Stomach (tissue), 9 donors: ENCODE data around the gene THAP7. TPM values are rescaled to one million over a fixed set of nuclear protein-coding genes. Genes with fewer than 3 reads are reported as not detected.

Experiments
- DNase-seq, 2 donors: peaks; one replicate each; pipeline versions ENCODE4 v3.0.0 to v3.0.0-alpha.2; 2013 to 2019
- H3K27ac ChIP-seq, 5 donors: fragments of 200-600 bp in 4 of 5; sonication (generic) in 4 of 5; one replicate each; pipeline ENCODE4 v1.5.1; 2013 to 2019; ENCODE audit warnings: mild to moderate bottlenecking in 1 of 5, moderate library complexity in 1 of 5
- H3K27me3 ChIP-seq, 3 donors: fragments of 200-600 bp; sonication (generic); one replicate each; pipeline ENCODE4 v1.5.1; 2017 to 2019; ENCODE audit warnings: mixed run types in 1 of 3
- H3K36me3 ChIP-seq, 4 donors: fragments of 200-600 bp; sonication (generic); 1 replicate in 3 of 4; 2 replicates in 1 of 4; pipeline ENCODE4 v1.5.1; 2016 to 2019
- H3K4me1 ChIP-seq, 4 donors: fragments of 200-600 bp; sonication (generic); one replicate each; pipeline ENCODE4 v1.5.1; 2016 to 2019
- H3K4me3 ChIP-seq, 4 donors: fragments of 200-600 bp; sonication (generic) in 3 of 4; one replicate each; pipeline ENCODE4 v1.5.1; 2016 to 2019; ENCODE audit warnings: mild to moderate bottlenecking in 1 of 4
- H3K9me3 ChIP-seq, 4 donors: fragments of 200-600 bp; sonication (generic); one replicate each; pipeline ENCODE4 v1.5.1; 2016 to 2019
- CTCF ChIP-seq, 7 experiments: fragments of 450-650 bp in 4 of 7; fragments of 200-600 bp in 3 of 7; sonication (generic) in 3 of 7; IDR thresholded peaks; one replicate each; pipeline ENCODE4 v1.5.1; 2016 to 2019; ENCODE audit warnings: antibody characterized with exemption in 7 of 7, control low read depth in 2 of 7, mild to moderate bottlenecking in 1 of 7
- EP300 ChIP-seq: sonication (generic); formaldehyde crosslinking; IDR thresholded peaks from one replicate; pipeline ENCODE4 v1.6.1; 2017; ENCODE audit warnings: antibody characterized with exemption
- POLR2A ChIP-seq, 4 donors: fragments of 450-650 bp; IDR thresholded peaks; one replicate each; pipeline ENCODE4 v1.6.1; 2016; ENCODE audit warnings: antibody characterized with exemption in 4 of 4, control low read depth in 2 of 4, mild to moderate bottlenecking in 1 of 4, moderate library complexity in 1 of 4
- POLR2AphosphoS5 ChIP-seq, 3 donors: sonication (generic); formaldehyde crosslinking; IDR thresholded peaks; one replicate each; pipeline ENCODE4 v1.6.1; 2016; ENCODE audit warnings: antibody characterized with exemption in 3 of 3
- WGBS, 5 donors: extraction: QIAGEN DNeasy Blood & Tissue Kit in 3 of 5; methylation state at CpG; one replicate each; pipeline versions ENCODE4 v1.1.5 to v1.1.7; 2013 to 2018; 5-methylcytosine and 5-hydroxymethylcytosine counted together
- intact Hi-C: fragments of 100-400 bp; cut with DNase I; formaldehyde crosslinking; loops from one replicate; pipeline ENCODE4 v1.15.1; 2023; ENCODE audit warnings: low total_unique reads
- polyA plus RNA-seq, 3 donors: library from polyadenylated mRNA; stranded (reverse); fragments of 200-250 nt; gene quantifications; one replicate each; pipeline ENCODE4 v1.2.3, GENCODE V29; 2013
- total RNA-seq, 5 donors: library from RNA; depleted of rRNA; stranded (reverse); fragments of >200 nt; gene quantifications; one replicate each; pipeline versions ENCODE4 v1.1.0 to v1.2.3, GENCODE V29; 2014 to 2016
- donor health status: healthy with polysubstance abuse.
- donor health status: Bipolar disorder and iron deficiency.
- donor health status: healthy.

The THAP7 gene
- total and polyA plus RNA-seq, 8 donors: 5.8 to 57.2 (median 42.1) TPM

DNA sequence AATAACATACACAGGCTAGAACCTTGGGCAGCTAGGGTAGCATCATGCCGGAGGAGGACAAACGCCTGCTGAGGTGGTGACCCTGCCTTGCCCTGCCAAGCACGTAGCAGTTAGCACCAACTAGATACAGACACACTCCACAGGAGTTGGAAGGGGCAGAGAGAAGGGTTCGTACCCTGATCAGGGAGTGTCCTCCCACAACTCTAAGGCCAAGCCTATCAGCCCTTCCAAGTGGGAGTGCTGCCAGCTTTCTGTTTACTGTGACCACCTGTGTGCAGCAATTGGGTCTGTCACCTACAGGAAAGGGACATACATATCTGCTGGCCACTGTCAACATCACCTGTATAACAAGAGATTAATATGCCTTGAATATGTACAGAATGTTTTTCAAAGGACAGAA lies 1.9 kb upstream of the THAP7 start:
- TF ChIP-seq POLR2AphosphoS5 (IDR thresholded peaks at IDR 0.05) (no peak), POLR2A (IDR thresholded peaks at IDR 0.05) (no peak), EP300 (no peak), CTCF (IDR thresholded peaks at IDR 0.05) (no peak)
- no peaks in the 10 kb centered on the region for H3K9me3 ChIP-seq
- intact Hi-C loops: no loop called here
- H3K27ac ChIP-seq: peak overlapping the region in 3 of 5 donors; percentile 2 to 97 (median 96)
- WGBS, 5 donors: 43 to 83% (median 61%) methylated on average over 3 to 4 of the region's 4 CpGs
- peaks cover 11 to 22% (median 16%) of the 10 kb centered on the region in 4 donors for H3K36me3 ChIP-seq
- peaks cover 36 to 43% (median 41%) of the 10 kb centered on the region in 4 donors for H3K4me1 ChIP-seq
- no peaks in the 10 kb centered on the region for H3K27me3 ChIP-seq
- DNase-seq: peak in 1 of 2 donors; percentile 60
- no peak overlapping the region for H3K4me3 ChIP-seq

GRCh38 chr22:21000987-21001600 lies 824 bp downstream of the THAP7 start:
- peaks cover 36 to 49% (median 45%) of the 10 kb centered on the region in 4 donors for H3K4me1 ChIP-seq
- WGBS, 5 donors: 1 to 2% (median 1%) methylated on average over 10 to 26 of the region's 26 CpGs
- no peak for TF ChIP-seq POLR2AphosphoS5 (IDR thresholded peaks at IDR 0.05)
- TF ChIP-seq EP300: no peak
- no peak for TF ChIP-seq POLR2A (IDR thresholded peaks at IDR 0.05)
- TF ChIP-seq CTCF (IDR thresholded peaks at IDR 0.05): no peak
- intact Hi-C loops: no loop called here
- peaks cover 12 to 44% (median 43%) of the 10 kb centered on the region in 4 donors for H3K36me3 ChIP-seq
- peak overlapping the region; percentile 60 to 83 (median 64) for H3K4me3 ChIP-seq
- no peaks in the 10 kb centered on the region for H3K27me3 ChIP-seq
- peak overlapping the region; percentile 91 to 99 (median 97) for H3K27ac ChIP-seq
- no peak for DNase-seq
- no peaks in the 10 kb centered on the region for H3K9me3 ChIP-seq

DNA sequence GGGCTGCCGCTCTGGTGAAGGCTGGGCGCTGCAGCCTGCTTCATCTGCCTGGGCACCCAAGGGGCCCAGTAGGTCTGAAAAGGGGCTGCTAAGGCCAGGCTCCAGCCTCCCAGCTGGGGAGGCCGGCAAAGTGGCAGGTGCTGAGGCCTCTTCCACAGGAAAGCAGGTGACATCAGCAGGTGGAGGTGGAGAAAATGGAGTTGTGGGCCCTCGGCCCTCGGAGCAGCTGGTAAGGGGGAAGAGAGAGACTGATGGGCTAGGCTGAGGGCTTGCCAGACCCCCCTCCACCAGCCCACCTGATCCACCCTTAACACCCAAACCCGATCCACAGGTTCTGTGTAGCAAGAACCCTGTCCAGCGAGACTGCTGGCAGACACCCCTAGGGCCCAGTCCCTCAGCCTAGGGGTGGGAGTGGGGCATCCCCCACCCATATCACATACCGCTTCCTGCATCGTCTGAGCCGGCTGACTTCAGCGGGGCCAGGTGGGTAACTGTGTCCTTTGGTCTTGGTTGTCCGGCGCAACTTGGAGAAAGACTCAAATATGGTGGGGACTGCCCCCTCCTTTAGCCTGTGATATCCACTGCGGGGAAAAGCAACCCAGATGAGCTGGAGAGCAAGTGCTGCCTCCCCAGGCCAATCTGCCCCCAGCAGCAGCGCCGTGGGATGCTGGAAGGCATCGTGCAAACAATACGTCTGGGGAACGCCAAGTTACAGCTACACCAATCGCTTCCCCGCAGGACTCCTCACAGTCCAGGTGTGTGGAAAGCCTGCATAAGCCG lies 1.5 kb downstream of the THAP7 start:
- intact Hi-C loops: no loop called here
- H3K9me3 ChIP-seq: no peaks in the 10 kb centered on the region
- H3K4me1 ChIP-seq: peaks cover 36 to 49% (median 45%) of the 10 kb centered on the region in 4 donors
- peak overlapping the region; percentile 60 to 83 (median 64) for H3K4me3 ChIP-seq
- whole genome bisulfite sequencing, 5 donors: 29 to 51% (median 42%) methylated on average over 17 to 22 of the region's 22 CpGs
- TF ChIP-seq POLR2A (IDR thresholded peaks at IDR 0.05) (peak in 1 of 4 donors; percentile 7), CTCF (IDR thresholded peaks at IDR 0.05) (no peak)
- H3K27ac ChIP-seq: peak overlapping the region; percentile 91 to 99 (median 97)
- H3K36me3 ChIP-seq: peaks cover 16 to 51% (median 50%) of the 10 kb centered on the region in 4 donors
- no peak for DNase-seq
- H3K27me3 ChIP-seq: no peaks in the 10 kb centered on the region

- H3K4me3 ChIP-seq: peak overlapping the region in 2 of 4 donors; percentile 60 to 83
- DNase-seq: no peak
- no peaks in the 10 kb centered on the region for H3K9me3 ChIP-seq
- 90 to 96% (median 90%) methylated on average over 14 to 27 of the region's 27 CpGs for whole genome bisulfite sequencing, 5 donors
- no peak for TF ChIP-seq EP300
- no peak for TF ChIP-seq CTCF (IDR thresholded peaks at IDR 0.05)
- TF ChIP-seq POLR2AphosphoS5 (IDR thresholded peaks at IDR 0.05): no peak
- TF ChIP-seq POLR2A (IDR thresholded peaks at IDR 0.05): no peak
- peaks cover 16 to 59% (median 58%) of the 10 kb centered on the region in 4 donors for H3K36me3 ChIP-seq
- peak overlapping the region in 3 of 5 donors; percentile 96 to 99 (median 97) for H3K27ac ChIP-seq
- intact Hi-C loops: no loop called here
- H3K27me3 ChIP-seq: no peaks in the 10 kb centered on the region
- H3K4me1 ChIP-seq: peaks cover 36 to 49% (median 45%) of the 10 kb centered on the region in 4 donors
Observed at GRCh38 chr22:20999350-21000206, 2.3 kb downstream of the THAP7 start.
